ENCODE measurements around the gene TBC1D22A.
"Not testable (repeated sequence)": the region's sequence is repeated elsewhere in the genome, so short reads cannot be mapped to it uniquely, and the experiment has no call there.

Gene TBC1D22A

DNA sequence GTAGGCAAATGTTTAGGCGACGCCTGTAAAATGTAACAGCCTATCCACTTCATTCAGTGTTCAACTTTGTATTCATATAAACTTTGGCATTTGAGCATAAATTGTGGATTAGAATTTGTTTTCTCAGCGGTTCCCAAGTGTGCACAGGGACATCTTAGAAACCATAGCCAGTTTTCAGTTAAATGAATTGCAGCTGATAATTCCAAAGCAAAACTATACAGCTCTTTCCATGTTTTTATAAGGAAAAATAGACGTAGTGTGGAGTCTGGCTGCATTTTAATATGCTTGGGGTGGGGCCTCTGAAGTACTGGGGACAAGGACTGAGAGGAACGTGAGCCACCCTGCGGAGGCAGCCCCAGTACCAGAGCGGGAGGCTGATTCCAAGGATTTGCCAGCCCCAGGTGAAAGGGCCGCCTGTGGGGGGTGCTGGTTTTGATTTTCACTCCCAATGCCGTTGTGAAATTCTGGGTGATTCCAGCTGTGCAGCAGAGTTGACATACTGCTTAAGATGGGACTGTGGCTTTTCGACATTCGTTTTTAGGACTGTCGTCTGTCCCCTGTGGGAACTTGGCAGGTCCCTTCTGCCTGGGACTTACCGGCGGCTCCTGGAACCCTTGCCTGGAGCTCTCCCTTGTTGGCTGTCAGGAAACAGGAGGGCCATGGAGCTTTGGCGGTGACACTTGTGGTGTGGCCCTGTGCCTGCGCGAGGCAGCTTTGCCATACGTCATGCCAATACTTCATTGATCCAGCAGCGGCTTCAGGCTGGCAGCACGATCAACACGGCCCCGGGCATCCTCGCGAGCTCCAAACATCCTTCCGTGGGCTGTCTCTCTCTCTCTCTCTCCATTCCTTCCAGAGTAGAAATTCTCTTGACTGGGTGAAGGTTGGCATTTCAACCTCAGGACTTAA lies 370.9 kb downstream of the TBC1D22A start:
- no peak for DNase-seq

DNA sequence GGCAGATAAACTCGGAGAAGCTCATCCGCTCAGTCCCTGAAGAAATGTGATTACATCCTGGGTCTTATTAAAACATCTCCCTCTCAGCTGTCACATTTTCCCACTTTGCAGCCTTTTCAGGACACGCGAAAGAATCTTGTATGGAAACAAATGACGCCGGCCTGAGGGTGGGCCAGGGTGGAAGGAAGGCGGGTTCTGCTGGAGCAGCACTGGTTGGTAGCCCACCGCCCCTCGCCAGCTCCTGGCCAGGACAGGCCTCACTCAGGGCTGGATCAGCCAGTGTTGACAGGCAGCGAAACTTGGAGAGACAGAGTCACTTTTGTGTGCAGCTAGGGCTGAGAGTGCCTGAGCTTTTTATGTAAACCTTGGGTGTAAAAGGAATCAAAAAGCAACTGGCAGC lies 371.8 kb downstream of the TBC1D22A start:
- DNase-seq, result no peak

DNA sequence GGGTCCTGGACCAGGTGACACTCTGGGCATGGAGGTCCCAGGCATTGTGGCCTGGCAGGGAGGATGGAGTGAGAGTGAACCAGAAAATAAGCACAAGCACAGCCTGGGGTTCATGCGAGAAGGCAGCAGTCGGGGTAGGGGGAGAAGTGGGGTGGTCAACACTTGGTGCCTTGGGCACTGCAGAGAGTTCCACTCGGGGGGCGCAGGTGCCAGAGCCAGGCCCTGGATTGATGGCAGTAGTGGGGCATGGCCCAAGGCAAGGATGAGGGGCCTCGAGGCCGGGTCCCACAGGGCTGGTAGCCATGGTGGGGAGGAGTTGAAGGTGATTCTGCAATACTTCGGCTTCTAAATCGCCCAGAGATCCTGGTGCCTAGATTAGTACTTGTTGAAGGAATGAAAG lies 372.9 kb downstream of the TBC1D22A start:
- no peak for DNase-seq

- no peak for DNase-seq
Measured at GRCh38 chr22:47136050-47136449, 373.6 kb downstream of the TBC1D22A start.

GRCh38 chr22:47136671-47137070 lies 374.2 kb downstream of the TBC1D22A start:
- DNase-seq, result no peak

DNA sequence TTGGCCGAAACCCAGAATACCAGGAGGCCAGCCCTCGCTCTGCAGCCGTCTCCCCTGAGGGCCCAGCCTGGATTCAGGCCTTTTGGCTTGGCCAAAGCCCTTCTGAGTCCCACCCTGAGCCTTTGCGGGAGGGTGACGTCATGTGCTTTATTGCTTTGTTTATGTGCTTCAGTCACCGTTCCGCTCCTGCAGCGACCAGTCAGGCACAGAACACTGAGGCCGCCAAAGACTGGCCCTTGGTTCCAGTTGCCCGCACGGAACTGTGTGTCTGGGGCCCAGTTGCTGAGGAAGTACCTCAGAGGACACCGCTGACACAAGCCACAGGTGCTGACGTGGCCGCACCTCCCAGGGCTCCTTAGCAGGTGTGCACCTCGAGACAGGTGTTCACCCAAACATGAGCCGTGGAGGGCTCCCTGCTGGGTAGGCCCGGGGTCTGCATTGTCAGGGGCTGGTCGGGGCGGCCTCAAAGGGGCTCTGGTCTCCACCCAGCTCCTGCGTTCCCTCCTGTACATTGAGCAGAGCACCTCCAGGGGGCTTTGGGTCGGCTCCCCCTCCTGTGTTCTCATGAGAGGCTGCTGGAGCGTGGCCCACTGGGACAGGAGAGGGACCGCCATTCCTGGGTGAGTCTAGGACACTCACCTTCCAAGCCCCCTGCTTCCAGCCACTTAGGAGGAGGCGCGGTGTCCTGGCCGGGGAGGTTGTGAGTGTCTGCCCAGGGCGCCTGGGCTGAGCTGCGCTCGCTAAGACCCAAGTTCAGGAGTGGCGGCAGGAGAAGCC lies 376.8 kb downstream of the TBC1D22A start:
- no peak for DNase-seq

DNA sequence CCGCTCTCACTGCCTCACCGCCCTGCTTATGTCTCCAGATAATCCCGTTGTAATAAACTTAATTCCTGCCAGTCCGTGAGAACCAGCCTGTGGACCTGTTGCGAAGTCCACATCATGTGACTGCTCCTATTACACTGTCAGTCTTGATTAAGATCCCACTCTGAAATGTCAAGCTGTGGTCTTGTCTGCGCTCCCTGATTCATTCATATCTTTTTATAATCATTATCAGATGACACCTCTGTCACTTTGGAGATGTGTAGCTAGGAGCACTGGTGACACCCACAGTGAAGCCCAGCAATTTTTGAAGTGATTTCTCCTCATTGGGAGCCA lies 377.3 kb downstream of the TBC1D22A start:
- DNase-seq, result no peak

GRCh38 chr22:47140975-47141374 lies 378.5 kb downstream of the TBC1D22A start:
- DNase-seq, result not testable (repeated sequence)

DNA sequence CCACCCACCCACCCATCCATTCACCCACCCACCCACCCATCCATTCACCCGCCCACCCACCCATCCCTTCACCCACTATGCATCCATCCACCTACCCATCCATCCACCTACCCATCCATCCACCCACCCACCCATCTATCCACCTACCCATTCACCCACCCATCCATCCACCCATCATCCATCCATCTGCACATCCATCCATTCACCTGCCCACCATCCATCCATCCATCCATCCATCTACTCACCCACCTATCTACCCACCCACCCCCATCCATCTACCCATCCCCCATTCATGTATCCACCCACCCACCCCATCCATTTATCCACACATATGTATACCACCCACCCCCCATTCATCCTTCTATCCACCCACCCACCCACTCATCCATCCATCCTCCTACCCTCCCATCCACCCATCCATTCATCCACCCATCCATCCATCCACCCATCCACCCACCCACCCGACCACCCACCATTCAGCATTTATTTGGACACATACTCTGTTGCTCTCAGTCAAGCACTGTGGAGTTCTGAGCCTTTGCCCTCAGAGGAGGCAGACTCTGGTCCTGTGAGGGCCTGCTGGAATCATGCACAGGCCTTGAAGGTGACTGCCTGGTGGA lies 380.1 kb downstream of the TBC1D22A start:
- DNase-seq, result no peak

DNA sequence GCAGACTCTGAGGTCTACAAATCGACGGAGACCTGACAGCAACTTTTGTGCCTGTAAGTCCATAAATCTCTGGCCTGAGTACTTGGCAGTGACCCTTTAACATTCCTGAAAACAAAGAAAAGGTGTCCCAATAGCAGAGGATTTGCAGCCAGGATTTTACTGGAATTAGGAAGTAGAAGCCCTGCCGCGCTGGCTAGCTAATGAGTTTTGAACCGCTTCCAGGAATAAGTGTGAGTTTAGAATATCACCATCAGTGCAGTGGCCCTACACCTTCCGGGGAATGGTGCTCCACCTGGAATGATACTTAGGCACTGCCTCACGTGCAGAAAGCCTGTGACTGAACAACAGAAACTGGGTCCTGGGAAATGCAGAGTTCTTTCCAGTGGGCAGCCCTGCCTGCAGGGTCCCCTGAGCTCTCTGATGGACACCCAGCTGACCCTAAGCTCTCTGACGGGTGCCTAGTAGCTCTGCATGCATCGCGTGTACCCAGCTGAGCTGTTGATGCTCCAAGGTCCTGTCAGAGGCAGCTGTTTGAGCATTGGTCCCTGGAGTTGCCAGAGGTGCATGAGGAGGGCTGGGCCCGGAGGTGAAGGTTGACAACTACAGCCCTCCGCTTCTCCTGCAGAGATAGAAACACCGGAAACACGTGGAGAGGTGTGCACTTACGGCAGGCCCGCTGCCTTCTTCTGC lies 380.9 kb downstream of the TBC1D22A start:
- no peak for DNase-seq

DNA sequence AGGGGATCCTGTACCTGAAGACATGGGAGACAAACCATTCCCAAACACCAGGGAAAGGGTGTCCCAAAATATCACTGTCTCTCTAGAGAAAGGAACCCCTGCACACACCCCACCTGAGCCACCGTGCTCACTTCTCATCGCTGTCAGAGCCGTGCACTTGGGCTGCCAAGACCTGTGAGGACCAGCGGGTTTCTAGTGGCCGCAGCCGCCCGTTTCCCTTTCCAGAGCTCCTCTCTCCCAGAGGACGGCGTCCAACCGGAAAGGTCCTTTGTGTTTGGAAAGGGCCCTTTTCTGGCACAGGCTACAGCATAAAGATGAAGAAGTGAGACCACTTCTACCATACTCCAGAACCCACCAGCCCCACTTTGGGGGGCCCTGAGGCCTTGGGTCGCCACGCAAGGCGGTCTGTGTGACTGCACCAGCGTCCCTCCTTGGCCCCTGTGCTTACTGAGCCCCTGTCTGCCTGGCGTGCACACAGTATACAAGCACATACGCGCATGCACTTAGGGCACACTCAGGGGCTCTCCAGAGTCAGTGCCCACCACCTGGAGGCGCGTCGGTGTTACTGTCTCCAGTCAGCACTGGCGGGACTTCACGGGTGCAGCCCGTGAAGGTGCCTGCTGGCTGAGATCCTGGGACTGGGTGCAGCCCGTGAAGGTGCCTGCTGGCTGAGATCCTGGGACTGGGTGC lies 381.8 kb downstream of the TBC1D22A start:
- DNase-seq, result no peak

DNA sequence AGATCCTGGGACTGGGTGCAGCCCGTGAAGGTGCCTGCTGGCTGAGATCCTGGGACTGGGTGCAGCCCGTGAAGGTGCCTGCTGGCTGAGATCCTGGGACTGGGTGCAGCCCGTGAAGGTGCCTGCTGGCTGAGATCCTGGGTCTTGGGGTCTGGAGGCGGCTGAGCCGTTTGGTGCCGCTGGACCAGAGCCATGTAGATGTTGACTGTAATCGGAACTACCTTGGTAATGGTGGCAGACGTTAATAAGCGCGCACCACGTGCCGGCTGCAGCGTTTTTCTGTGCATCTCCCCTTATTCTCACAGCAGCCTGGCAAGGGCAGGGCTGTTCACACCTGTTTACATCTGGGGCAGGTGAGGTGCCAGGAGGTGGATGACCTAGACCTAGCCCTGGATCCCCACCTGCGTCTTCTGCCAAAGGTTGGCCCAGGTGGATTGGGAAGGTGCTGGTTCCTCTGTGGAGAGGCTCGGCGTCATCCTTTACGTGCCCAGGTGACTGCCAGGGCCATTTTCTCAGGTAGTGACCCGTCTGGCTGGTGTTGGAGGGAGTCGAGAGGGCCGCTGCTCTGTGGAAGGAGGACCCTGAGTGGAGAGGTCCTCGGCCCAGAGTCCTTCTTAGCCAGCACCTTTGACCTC lies 382.5 kb downstream of the TBC1D22A start:
- no peak for DNase-seq

DNA sequence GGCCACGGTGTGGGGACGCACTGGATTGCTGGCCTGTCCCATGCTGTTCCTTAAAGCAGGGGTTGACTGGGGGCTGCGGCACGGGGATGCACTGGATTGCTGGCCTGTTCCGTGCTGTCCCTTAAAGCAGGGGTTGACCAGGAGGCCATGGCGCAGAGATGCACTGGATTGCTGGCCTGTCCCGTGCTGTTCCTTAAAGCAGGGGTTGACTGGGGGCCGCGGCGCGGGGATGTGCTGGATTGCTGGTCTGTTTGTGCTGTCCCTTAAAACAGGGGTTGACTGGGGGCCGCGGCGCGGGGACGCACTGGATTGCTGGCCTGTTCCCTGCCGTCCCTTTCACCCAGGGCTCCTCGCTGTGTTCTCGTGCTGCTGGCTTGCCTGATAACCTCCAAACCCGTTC lies 383.4 kb downstream of the TBC1D22A start:
- DNase-seq, result no peak

DNA sequence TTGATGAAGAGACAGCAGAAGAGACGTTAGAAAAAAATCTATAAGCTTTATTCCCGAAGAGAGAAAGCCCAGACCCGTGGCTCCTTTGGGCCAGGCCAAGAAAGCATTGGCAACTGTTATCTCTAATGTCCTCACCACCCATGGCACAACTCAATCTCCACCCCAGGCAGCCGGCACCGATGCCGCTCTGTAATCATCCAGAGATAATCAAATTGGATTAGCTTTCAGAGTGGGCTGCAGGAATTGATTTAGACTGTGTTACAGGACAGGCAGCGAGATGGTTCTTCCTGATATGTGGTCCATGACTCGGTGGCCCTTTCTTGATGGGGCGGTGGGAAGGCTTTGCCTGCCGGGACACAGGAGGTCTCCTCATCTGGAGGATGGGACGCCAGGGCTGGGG lies 383.9 kb downstream of the TBC1D22A start:
- no peak for DNase-seq

DNA sequence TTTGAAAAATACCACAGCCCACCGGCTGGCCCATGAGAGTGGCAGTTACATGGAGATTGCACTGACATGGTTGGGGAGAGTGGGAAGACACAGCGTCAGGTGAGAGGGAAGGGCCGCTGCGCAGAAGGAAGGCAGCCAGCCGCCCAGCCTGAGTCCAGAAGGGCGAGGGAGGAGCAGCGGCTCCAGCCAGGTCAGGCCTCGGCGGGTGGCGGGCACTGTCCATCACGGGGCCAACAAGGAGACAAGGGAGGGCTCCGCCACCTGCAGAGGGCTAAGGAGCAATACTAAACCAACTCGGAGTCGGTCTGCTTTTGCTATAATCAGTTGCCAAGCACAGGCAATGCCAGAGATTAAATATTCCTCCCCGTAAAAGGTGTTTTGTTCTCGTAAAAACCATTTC lies 384.5 kb downstream of the TBC1D22A start:
- DNase-seq, result no peak

GRCh38 chr22:47147572-47147971 lies 385.1 kb downstream of the TBC1D22A start:
- DNase-seq, result no peak

DNA sequence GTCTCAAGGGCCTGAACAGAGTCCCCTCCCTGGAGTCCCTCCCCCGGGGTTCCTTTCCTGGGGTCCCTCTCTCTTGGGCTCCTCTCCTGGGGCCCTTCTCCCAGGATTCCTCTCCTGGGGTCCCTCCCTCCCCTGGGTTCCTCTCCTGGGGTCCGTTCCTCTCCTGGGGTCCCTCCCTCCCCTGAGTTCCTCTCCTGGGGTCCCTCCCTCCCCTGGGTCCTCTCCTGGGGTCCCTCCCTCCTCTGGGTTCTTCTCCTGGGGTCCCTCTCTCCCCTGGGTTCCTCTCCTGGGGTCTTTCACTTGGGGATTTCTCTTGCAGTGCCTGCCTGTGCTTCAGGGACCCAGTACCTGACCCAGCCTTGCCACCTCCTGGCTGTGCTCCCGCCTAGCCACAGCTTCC lies 386.1 kb downstream of the TBC1D22A start:
- no peak for DNase-seq

GRCh38 chr22:47148956-47149728 lies 386.7 kb downstream of the TBC1D22A start:
- DNase-seq, result no peak

- no peak for DNase-seq
Measured at GRCh38 chr22:47149976-47150375, 387.5 kb downstream of the TBC1D22A start.

GRCh38 chr22:47150426-47150825 lies 388.0 kb downstream of the TBC1D22A start:
- no peak for DNase-seq

DNA sequence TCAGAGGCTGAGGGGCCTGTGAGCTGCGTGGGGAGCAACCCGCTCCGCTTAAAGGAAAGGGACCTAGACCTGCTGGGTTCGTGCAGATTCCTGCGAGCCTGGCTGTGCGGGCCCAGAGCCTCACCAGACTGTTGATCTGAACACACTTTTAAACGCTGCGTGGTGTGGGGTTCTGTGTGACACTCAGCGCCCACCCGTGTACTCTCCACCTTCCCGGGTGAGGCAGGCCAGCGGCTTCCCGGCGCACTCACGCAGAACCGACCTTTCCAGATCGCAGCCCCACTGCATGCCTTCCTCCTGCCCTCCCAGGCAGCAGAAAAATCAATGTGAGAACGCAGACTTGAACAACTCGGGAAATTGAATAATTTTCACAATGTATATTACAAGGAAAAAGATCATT lies 388.6 kb downstream of the TBC1D22A start:
- no peak for DNase-seq

Data from NCI-H226 (cell line).